Measurements from ENCODE around the gene SMIM14. TPM values are rescaled to one million over a fixed set of nuclear protein-coding genes. Genes with fewer than 3 reads are reported as not detected.
"Not testable (repeated sequence)": the region's sequence is repeated elsewhere in the genome, so short reads cannot be mapped to it uniquely, and the experiment has no call there.

SMIM14 gene
- total RNA-seq, 4 donors from 2014 or later = 6.9 to 15.3 (median 9.5) TPM

GRCh38 chr4:39510348-39510929, 128.2 kb downstream of the SMIM14 start:
- Histone ChIP-seq H3K36me3 (peaks cover 0 to 47% of the 10 kb centered on the region in 2 donors), H3K4me1 (no peaks in the 10 kb centered on the region), H3K27me3 (no peaks in the 10 kb centered on the region), H3K9me3 (no peaks in the 10 kb centered on the region), H3K4me3 (no peak overlapping the region), H3K27ac (no peak overlapping the region)
- in situ Hi-C loops (cut with MboI; ENCODE audit: low sequenced_read_pairs in 4 of 4) = no loop called here
- intact Hi-C loops (cut with DNase I; ENCODE audit: low total_unique reads) = no loop called here
- TF ChIP-seq POLR2A (IDR thresholded peaks at IDR 0.05) (no peak), CTCF (IDR thresholded peaks at IDR 0.05 in 4 of 5, conservative IDR thresholded peaks at IDR 0.05 in 1 of 5) (no peak)
- ATAC-seq = no peak
- DNase-seq = no peak

GRCh38 chr4:39505581-39505980, 133.1 kb downstream of the SMIM14 start:
- Histone ChIP-seq H3K27me3 (no peaks in the 10 kb centered on the region), H3K4me3 (no peak overlapping the region), H3K4me1 (no peaks in the 10 kb centered on the region), H3K27ac (no peak overlapping the region), H3K9me3 (no peaks in the 10 kb centered on the region), H3K36me3 (peaks cover 0 to 80% of the 10 kb centered on the region in 2 donors)
- DNase-seq (no peak), ATAC-seq (no peak)
- in situ Hi-C loops (cut with MboI; ENCODE audit: low sequenced_read_pairs in 4 of 4) = no loop called here
- intact Hi-C loops (cut with DNase I; ENCODE audit: low total_unique reads) = no loop called here
- TF ChIP-seq CTCF (IDR thresholded peaks at IDR 0.05 in 4 of 5, conservative IDR thresholded peaks at IDR 0.05 in 1 of 5) = no peak

- no peak for ATAC-seq
- in situ Hi-C loops (cut with MboI; ENCODE audit: low sequenced_read_pairs in 4 of 4) = no loop called here
These were observed 134.1 kb downstream of the SMIM14 start for GRCh38 chr4:39504538-39504937.

GRCh38 chr4:39502664-39503035, 136.0 kb downstream of the SMIM14 start:
- peaks cover 0 to 54% of the 10 kb centered on the region in 2 donors for H3K36me3 ChIP-seq
- H3K27ac ChIP-seq = not testable (repeated sequence)

More at GRCh38 chr4:39504538-39504937, 134.1 kb downstream of the SMIM14 start:
- H3K4me1 ChIP-seq = no peaks in the 10 kb centered on the region
- H3K4me3 ChIP-seq = no peak overlapping the region
- peaks cover 0 to 70% of the 10 kb centered on the region in 2 donors for H3K36me3 ChIP-seq
- H3K27ac ChIP-seq = no peak overlapping the region
- intact Hi-C loops (cut with DNase I; ENCODE audit: low total_unique reads) = no loop called here
- no peaks in the 10 kb centered on the region for H3K27me3 ChIP-seq
- TF ChIP-seq POLR2A (IDR thresholded peaks at IDR 0.05) (no peak), CTCF (IDR thresholded peaks at IDR 0.05 in 4 of 5, conservative IDR thresholded peaks at IDR 0.05 in 1 of 5) (no peak)
- no peaks in the 10 kb centered on the region for H3K9me3 ChIP-seq
- no peak for DNase-seq

GRCh38 chr4:39502019-39502663, 136.5 kb downstream of the SMIM14 start:
- Histone ChIP-seq H3K36me3 (peaks cover 0 to 54% of the 10 kb centered on the region in 2 donors), H3K4me1 (no peaks in the 10 kb centered on the region), H3K27me3 (no peaks in the 10 kb centered on the region), H3K27ac (no peak overlapping the region), H3K9me3 (no peaks in the 10 kb centered on the region), H3K4me3 (no peak overlapping the region)
- DNase-seq (no peak), ATAC-seq (peak in 1 of 2 donors; percentile 51)
- TF ChIP-seq POLR2A (IDR thresholded peaks at IDR 0.05) (no peak), CTCF (IDR thresholded peaks at IDR 0.05 in 4 of 5, conservative IDR thresholded peaks at IDR 0.05 in 1 of 5) (no peak)
- intact Hi-C loops (cut with DNase I; ENCODE audit: low total_unique reads) (no loop called here), in situ Hi-C loops (cut with MboI; ENCODE audit: low sequenced_read_pairs in 4 of 4) (no loop called here)

More at GRCh38 chr4:39502664-39503035, 136.0 kb downstream of the SMIM14 start:
- DNase-seq (peak in 1 of 2 donors; percentile 38), ATAC-seq (peak in 1 of 2 donors; percentile 24)
- H3K4me3 ChIP-seq; H3K27me3 ChIP-seq; H3K4me1 ChIP-seq; intact Hi-C loops (cut with DNase I; ENCODE audit: low total_unique reads); in situ Hi-C loops (cut with MboI; ENCODE audit: low sequenced_read_pairs in 4 of 4); H3K9me3 ChIP-seq: not testable (repeated sequence)

Data from gastrocnemius medialis (tissue), 4 donors.